ENCODE results near the gene MRPL52. TPM values are rescaled to one million over a fixed set of nuclear protein-coding genes. Genes with fewer than 3 reads are reported as not detected.

The MRPL52 gene
- total and polyA plus RNA-seq, 2 of the 13 experiments (the other 11 are each of a cell fraction or from before 2014, with no cell fraction given): 118 to 329 TPM

GRCh38 chr14:22807432-22808087 lies 22.1 kb upstream of the MRPL52 start:
- Histone ChIP-seq H3K79me2 (ENCODE audit: insufficient read depth, low read length) (no peaks in the 10 kb centered on the region), H3K4me3 (replicated peaks in 1 of 3; ENCODE audit: insufficient read depth in 1 of 3, low read depth in 2 of 3, low read length in 3 of 3) (no peak overlapping the region), H3K9ac (ENCODE audit: insufficient read depth, low read depth, low read length) (no peak overlapping the region), H3K9me3 (ENCODE audit: low read length) (no peaks in the 10 kb centered on the region), H3K27me3 (ENCODE audit: control insufficient read depth in 1 of 2, insufficient read depth in 2 of 2, low read length in 2 of 2) (no peaks in the 10 kb centered on the region), H3K27ac (ENCODE audit: extremely low read length, insufficient read depth, low read length) (peak overlapping the region; percentile 45), H3K4me1 (ENCODE audit: insufficient read depth, low read length) (peaks cover 34% of the 10 kb centered on the region), H4K20me1 (ENCODE audit: insufficient read depth, low read length) (no peaks in the 10 kb centered on the region), H2AFZ (ENCODE audit: low read length) (no peak overlapping the region), H3K36me3 (replicated peaks in 1 of 2; ENCODE audit: control insufficient read depth in 1 of 2, insufficient read depth in 2 of 2, low read length in 2 of 2) (no peaks in the 10 kb centered on the region), H3K4me2 (ENCODE audit: low read depth, low read length) (peak overlapping the region; percentile 34)
- peak; percentile 95 for DNase-seq (ENCODE audit: low spot score)
- no TSS peak for BruUV-seq (replicated peaks)
- 34% methylated on average over 13 of the region's 13 CpGs for WGBS (ENCODE audit: low lambda C conversion rate)
- in situ Hi-C loops (cut with HindIII; ENCODE audit: extremely low pct_ligation_motif_present, low pct_unique_long_range_greater_than_20kb) (no loop called here), intact Hi-C loops (cut with micrococcal nuclease; ENCODE audit: unreplicated experiment) (loop anchor here (1.0 kb wide), 1 partner anchor 46 kb away; no protein-coding TSS in a partner anchor)
- FAIRE-seq: peak; percentile 63
- ChIA-PET CTCF (ENCODE audit: low intra/inter-chr PET ratio, low total read pairs) (interaction anchor here (1.4 kb wide), 1 partner anchor 15 kb away, joined by 4 read pairs; no protein-coding TSS in a partner anchor), POLR2A (interaction anchor here (0.7 to 3.4 kb wide), 15 partner anchors 9 to 218 kb away, joined by 3 to 26 read pairs (median 5); partner anchors contain the start of genes DAD1, LRP10, OXA1L and PRMT5)
- peak; percentile 91 for ATAC-seq
- TF ChIP-seq ZSCAN29 (CRISPR knock-in tag; conservative IDR thresholded peaks at IDR 0.05) (no peak), TARDBP (CRISPR knock-in tag; IDR thresholded peaks at IDR 0.05) (no peak), RFXANK (CRISPR knock-in tag; IDR thresholded peaks at IDR 0.05) (no peak), POLR2AphosphoS2 (IDR thresholded peaks at IDR 0.05; ENCODE audit: low read depth, low read length) (no peak), ZNF10 (CRISPR knock-in tag; IDR thresholded peaks at IDR 0.05; ENCODE audit: borderline replicate concordance, low read depth) (no peak), REPIN1 (CRISPR knock-in tag; IDR thresholded peaks at IDR 0.05; ENCODE audit: borderline replicate concordance, low read depth) (peak; percentile 69; the same call in 1 of the 2 replicates), SMAD3 (CRISPR knock-in tag; IDR thresholded peaks at IDR 0.05) (no peak), MED8 (CRISPR knock-in tag; IDR thresholded peaks at IDR 0.05; ENCODE audit: insufficient replicate concordance) (no peak), NPAS2 (CRISPR knock-in tag; IDR thresholded peaks at IDR 0.05; ENCODE audit: borderline replicate concordance) (no peak), KLF9 (CRISPR knock-in tag; IDR thresholded peaks at IDR 0.05; ENCODE audit: low read depth) (no peak), ZNF430 (CRISPR knock-in tag; IDR thresholded peaks at IDR 0.05) (no peak), GTF2F1 (IDR thresholded peaks at IDR 0.05; ENCODE audit: low read length) (no peak), TEAD2 (CRISPR knock-in tag; IDR thresholded peaks at IDR 0.05) (no peak; the same call in 1 of the 2 replicates), ZSCAN9 (CRISPR knock-in tag; IDR thresholded peaks at IDR 0.05; ENCODE audit: borderline replicate concordance) (no peak), SIN3A (IDR thresholded peaks at IDR 0.05; ENCODE audit: borderline replicate concordance, low read depth, low read length) (no peak), ETV5 (CRISPR knock-in tag; IDR thresholded peaks at IDR 0.05; ENCODE audit: borderline replicate concordance) (0 out of 2 replicates have a peak, but pooled peaks have one; percentile 5)
- TF ChIP-seq, protein P1, sequence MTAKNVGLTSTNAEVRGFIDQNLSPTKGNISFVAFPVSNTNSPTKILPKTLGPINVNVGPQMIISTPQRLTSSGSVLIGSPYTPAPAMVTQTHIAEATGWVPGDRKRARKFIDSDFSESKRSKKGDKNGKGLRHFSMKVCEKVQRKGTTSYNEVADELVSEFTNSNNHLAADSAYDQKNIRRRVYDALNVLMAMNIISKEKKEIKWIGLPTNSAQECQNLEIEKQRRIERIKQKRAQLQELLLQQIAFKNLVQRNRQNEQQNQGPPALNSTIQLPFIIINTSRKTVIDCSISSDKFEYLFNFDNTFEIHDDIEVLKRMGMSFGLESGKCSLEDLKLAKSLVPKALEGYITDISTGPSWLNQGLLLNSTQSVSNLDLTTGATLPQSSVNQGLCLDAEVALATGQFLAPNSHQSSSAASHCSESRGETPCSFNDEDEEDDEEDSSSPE (CRISPR knock-in tag; IDR thresholded peaks at IDR 0.05): no peak
- TF ChIP-seq, protein P2, sequence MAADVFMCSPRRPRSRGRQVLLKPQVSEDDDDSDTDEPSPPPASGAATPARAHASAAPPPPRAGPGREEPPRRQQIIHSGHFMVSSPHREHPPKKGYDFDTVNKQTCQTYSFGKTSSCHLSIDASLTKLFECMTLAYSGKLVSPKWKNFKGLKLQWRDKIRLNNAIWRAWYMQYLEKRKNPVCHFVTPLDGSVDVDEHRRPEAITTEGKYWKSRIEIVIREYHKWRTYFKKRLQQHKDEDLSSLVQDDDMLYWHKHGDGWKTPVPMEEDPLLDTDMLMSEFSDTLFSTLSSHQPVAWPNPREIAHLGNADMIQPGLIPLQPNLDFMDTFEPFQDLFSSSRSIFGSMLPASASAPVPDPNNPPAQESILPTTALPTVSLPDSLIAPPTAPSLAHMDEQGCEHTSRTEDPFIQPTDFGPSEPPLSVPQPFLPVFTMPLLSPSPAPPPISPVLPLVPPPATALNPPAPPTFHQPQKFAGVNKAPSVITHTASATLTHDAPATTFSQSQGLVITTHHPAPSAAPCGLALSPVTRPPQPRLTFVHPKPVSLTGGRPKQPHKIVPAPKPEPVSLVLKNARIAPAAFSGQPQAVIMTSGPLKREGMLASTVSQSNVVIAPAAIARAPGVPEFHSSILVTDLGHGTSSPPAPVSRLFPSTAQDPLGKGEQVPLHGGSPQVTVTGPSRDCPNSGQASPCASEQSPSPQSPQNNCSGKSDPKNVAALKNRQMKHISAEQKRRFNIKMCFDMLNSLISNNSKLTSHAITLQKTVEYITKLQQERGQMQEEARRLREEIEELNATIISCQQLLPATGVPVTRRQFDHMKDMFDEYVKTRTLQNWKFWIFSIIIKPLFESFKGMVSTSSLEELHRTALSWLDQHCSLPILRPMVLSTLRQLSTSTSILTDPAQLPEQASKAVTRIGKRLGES (CRISPR knock-in tag; IDR thresholded peaks at IDR 0.05; ENCODE audit: borderline replicate concordance): no peak
- TF ChIP-seq, protein P3, sequence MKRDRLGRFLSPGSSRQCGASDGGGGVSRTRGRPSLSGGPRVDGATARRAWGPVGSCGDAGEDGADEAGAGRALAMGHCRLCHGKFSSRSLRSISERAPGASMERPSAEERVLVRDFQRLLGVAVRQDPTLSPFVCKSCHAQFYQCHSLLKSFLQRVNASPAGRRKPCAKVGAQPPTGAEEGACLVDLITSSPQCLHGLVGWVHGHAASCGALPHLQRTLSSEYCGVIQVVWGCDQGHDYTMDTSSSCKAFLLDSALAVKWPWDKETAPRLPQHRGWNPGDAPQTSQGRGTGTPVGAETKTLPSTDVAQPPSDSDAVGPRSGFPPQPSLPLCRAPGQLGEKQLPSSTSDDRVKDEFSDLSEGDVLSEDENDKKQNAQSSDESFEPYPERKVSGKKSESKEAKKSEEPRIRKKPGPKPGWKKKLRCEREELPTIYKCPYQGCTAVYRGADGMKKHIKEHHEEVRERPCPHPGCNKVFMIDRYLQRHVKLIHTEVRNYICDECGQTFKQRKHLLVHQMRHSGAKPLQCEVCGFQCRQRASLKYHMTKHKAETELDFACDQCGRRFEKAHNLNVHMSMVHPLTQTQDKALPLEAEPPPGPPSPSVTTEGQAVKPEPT (CRISPR knock-in tag; IDR thresholded peaks at IDR 0.05; ENCODE audit: low read depth): no peak

Data from HepG2 (cell line).